Measurements from ENCODE around the gene ZNF526.
A peak's percentile ranks its signal among the peaks of the same experiment; 100 is the strongest.

The ZNF526 gene

GRCh38 chr19:42233678-42234292 is 13.7 kb downstream of the ZNF526 start:
- WGBS, 2 donors (ENCODE audit: extremely low coverage in 2 of 2, insufficient read length in 2 of 2, insufficient replicate concordance in 1 of 2): no CpG with 5 or more reads among the region's 6 CpGs
- no peak overlapping the region for H3K18ac ChIP-seq (ENCODE audit: low read length)
- H3K27ac ChIP-seq (replicated peaks; ENCODE audit: low read length): no peak overlapping the region
- no peak overlapping the region for H2AK5ac ChIP-seq (ENCODE audit: low read depth, low read length)
- peaks cover 3% of the 10 kb centered on the region for H3K79me1 ChIP-seq (ENCODE audit: low read depth, low read length)
- H4K91ac ChIP-seq (ENCODE audit: low read depth, low read length, poor library complexity): no peak overlapping the region
- H3K27me3 ChIP-seq (ENCODE audit: control insufficient read depth in 3 of 3, insufficient read depth in 3 of 3, low read depth in 1 of 3, low read length in 3 of 3): no peaks in the 10 kb centered on the region
- H2BK120ac ChIP-seq (ENCODE audit: low read depth, low read length): no peak overlapping the region
- H3K9ac ChIP-seq (ENCODE audit: low read depth, low read length, poor library complexity): no peak overlapping the region
- peaks cover 57 to 90% of the 10 kb centered on the region in 2 donors for H3K36me3 ChIP-seq (replicated peaks in 1 of 2; ENCODE audit: control insufficient read depth in 2 of 2, insufficient read depth in 2 of 2, low read length in 2 of 2)
- H3K4me1 ChIP-seq (ENCODE audit: control insufficient read depth in 2 of 2, insufficient read depth in 1 of 2, low read depth in 1 of 2, low read length in 2 of 2): peaks cover 0 to 3% of the 10 kb centered on the region in 2 donors
- H4K8ac ChIP-seq (ENCODE audit: low read depth, low read length): no peak overlapping the region
- H3K4me2 ChIP-seq (ENCODE audit: insufficient read depth, low read length, poor library complexity, severe bottlenecking): no peak overlapping the region
- no peak overlapping the region for H2BK12ac ChIP-seq (ENCODE audit: low read length)
- no peak overlapping the region for H3K23ac ChIP-seq (ENCODE audit: low read depth, low read length, poor library complexity)
- no peak overlapping the region for H3K4me3 ChIP-seq (ENCODE audit: low read length in 2 of 2)
- H2AFZ ChIP-seq (ENCODE audit: low read length): no peak overlapping the region
- H3K14ac ChIP-seq (ENCODE audit: low read length): no peak overlapping the region
- no peak overlapping the region for H2BK5ac ChIP-seq (ENCODE audit: low read length)
- DNase-seq (ENCODE audit: low spot score): no peak
- no peaks in the 10 kb centered on the region for H3K9me3 ChIP-seq (replicated peaks in 1 of 2; ENCODE audit: control insufficient read depth in 2 of 2, insufficient read depth in 1 of 2, low read depth in 1 of 2, low read length in 2 of 2)
- no peak overlapping the region for H2BK15ac ChIP-seq (ENCODE audit: low read length)
- no peak overlapping the region for H3K4ac ChIP-seq (ENCODE audit: low read length)

GRCh38 chr19:42234364-42234763 is 14.3 kb downstream of the ZNF526 start:
- no peaks in the 10 kb centered on the region for H3K27me3 ChIP-seq (ENCODE audit: control insufficient read depth in 3 of 3, insufficient read depth in 3 of 3, low read depth in 1 of 3, low read length in 3 of 3)
- no peak for DNase-seq (ENCODE audit: low spot score)
- no CpG with 5 or more reads among the region's 11 CpGs for WGBS, 2 donors (ENCODE audit: extremely low coverage in 2 of 2, insufficient read length in 2 of 2, insufficient replicate concordance in 1 of 2)

GRCh38 chr19:42235181-42235580 is 15.1 kb downstream of the ZNF526 start:
- no peak overlapping the region for H3K23ac ChIP-seq (ENCODE audit: low read depth, low read length, poor library complexity)
- no peak overlapping the region for H3K27ac ChIP-seq (replicated peaks; ENCODE audit: low read length)
- no peak overlapping the region for H3K4me2 ChIP-seq (ENCODE audit: insufficient read depth, low read length, poor library complexity, severe bottlenecking)
- H3K14ac ChIP-seq (ENCODE audit: low read length): no peak overlapping the region
- H3K27me3 ChIP-seq (ENCODE audit: control insufficient read depth in 3 of 3, insufficient read depth in 3 of 3, low read depth in 1 of 3, low read length in 3 of 3): no peaks in the 10 kb centered on the region
- no peak overlapping the region for H2AK5ac ChIP-seq (ENCODE audit: low read depth, low read length)
- peaks cover 58 to 90% of the 10 kb centered on the region in 2 donors for H3K36me3 ChIP-seq (replicated peaks in 1 of 2; ENCODE audit: control insufficient read depth in 2 of 2, insufficient read depth in 2 of 2, low read length in 2 of 2)
- no peak overlapping the region for H2BK5ac ChIP-seq (ENCODE audit: low read length)
- no peak overlapping the region for H3K9ac ChIP-seq (ENCODE audit: low read depth, low read length, poor library complexity)
- H3K9me3 ChIP-seq (replicated peaks in 1 of 2; ENCODE audit: control insufficient read depth in 2 of 2, insufficient read depth in 1 of 2, low read depth in 1 of 2, low read length in 2 of 2): no peaks in the 10 kb centered on the region
- H4K91ac ChIP-seq (ENCODE audit: low read depth, low read length, poor library complexity): no peak overlapping the region
- H2BK120ac ChIP-seq (ENCODE audit: low read depth, low read length): no peak overlapping the region
- WGBS, 2 donors (ENCODE audit: extremely low coverage in 2 of 2, insufficient read length in 2 of 2, insufficient replicate concordance in 1 of 2): no CpG with 5 or more reads among the region's 5 CpGs
- peaks cover 5% of the 10 kb centered on the region for H3K79me1 ChIP-seq (ENCODE audit: low read depth, low read length)
- no peak overlapping the region for H2AFZ ChIP-seq (ENCODE audit: low read length)
- H3K18ac ChIP-seq (ENCODE audit: low read length): no peak overlapping the region
- no peak overlapping the region for H3K4me3 ChIP-seq (ENCODE audit: low read length in 2 of 2)
- no peak overlapping the region for H4K8ac ChIP-seq (ENCODE audit: low read depth, low read length)
- no peaks in the 10 kb centered on the region for H3K4me1 ChIP-seq (ENCODE audit: control insufficient read depth in 2 of 2, insufficient read depth in 1 of 2, low read depth in 1 of 2, low read length in 2 of 2)
- DNase-seq (ENCODE audit: low spot score): no peak
- H2BK15ac ChIP-seq (ENCODE audit: low read length): no peak overlapping the region
- H3K4ac ChIP-seq (ENCODE audit: low read length): no peak overlapping the region
- H2BK12ac ChIP-seq (ENCODE audit: low read length): no peak overlapping the region

More at GRCh38 chr19:42234364-42234763, 14.3 kb downstream of the ZNF526 start:
- no peak overlapping the region for H3K27ac ChIP-seq (replicated peaks; ENCODE audit: low read length)
- H3K9me3 ChIP-seq (replicated peaks in 1 of 2; ENCODE audit: control insufficient read depth in 2 of 2, insufficient read depth in 1 of 2, low read depth in 1 of 2, low read length in 2 of 2): no peaks in the 10 kb centered on the region
- no peak overlapping the region for H2BK5ac ChIP-seq (ENCODE audit: low read length)
- H3K79me1 ChIP-seq (ENCODE audit: low read depth, low read length): peaks cover 5% of the 10 kb centered on the region
- no peak overlapping the region for H4K91ac ChIP-seq (ENCODE audit: low read depth, low read length, poor library complexity)
- peak overlapping the region in 1 of 2 donors; percentile 24 for H3K4me3 ChIP-seq (ENCODE audit: low read length in 2 of 2)
- no peak overlapping the region for H2AK5ac ChIP-seq (ENCODE audit: low read depth, low read length)
- H2BK15ac ChIP-seq (ENCODE audit: low read length): no peak overlapping the region
- no peak overlapping the region for H3K4ac ChIP-seq (ENCODE audit: low read length)
- no peak overlapping the region for H3K4me2 ChIP-seq (ENCODE audit: insufficient read depth, low read length, poor library complexity, severe bottlenecking)
- H4K8ac ChIP-seq (ENCODE audit: low read depth, low read length): no peak overlapping the region
- H3K18ac ChIP-seq (ENCODE audit: low read length): no peak overlapping the region
- H2AFZ ChIP-seq (ENCODE audit: low read length): no peak overlapping the region
- no peak overlapping the region for H3K9ac ChIP-seq (ENCODE audit: low read depth, low read length, poor library complexity)
- no peak overlapping the region for H3K23ac ChIP-seq (ENCODE audit: low read depth, low read length, poor library complexity)
- H3K4me1 ChIP-seq (ENCODE audit: control insufficient read depth in 2 of 2, insufficient read depth in 1 of 2, low read depth in 1 of 2, low read length in 2 of 2): peaks cover 0 to 2% of the 10 kb centered on the region in 2 donors
- H3K14ac ChIP-seq (ENCODE audit: low read length): no peak overlapping the region
- H2BK12ac ChIP-seq (ENCODE audit: low read length): no peak overlapping the region
- H2BK120ac ChIP-seq (ENCODE audit: low read depth, low read length): no peak overlapping the region
- peaks cover 60 to 90% of the 10 kb centered on the region in 2 donors for H3K36me3 ChIP-seq (replicated peaks in 1 of 2; ENCODE audit: control insufficient read depth in 2 of 2, insufficient read depth in 2 of 2, low read length in 2 of 2)

GRCh38 chr19:42239544-42240220 is 19.6 kb downstream of the ZNF526 start:
- H3K79me1 ChIP-seq (ENCODE audit: low read depth, low read length): peaks cover 9% of the 10 kb centered on the region
- no peak overlapping the region for H3K4ac ChIP-seq (ENCODE audit: low read length)
- no peaks in the 10 kb centered on the region for H3K9me3 ChIP-seq (replicated peaks in 1 of 2; ENCODE audit: control insufficient read depth in 2 of 2, insufficient read depth in 1 of 2, low read depth in 1 of 2, low read length in 2 of 2)
- H2BK15ac ChIP-seq (ENCODE audit: low read length): no peak overlapping the region
- H3K4me2 ChIP-seq (ENCODE audit: insufficient read depth, low read length, poor library complexity, severe bottlenecking): no peak overlapping the region
- no peak overlapping the region for H4K8ac ChIP-seq (ENCODE audit: low read depth, low read length)
- H2BK12ac ChIP-seq (ENCODE audit: low read length): no peak overlapping the region
- H3K18ac ChIP-seq (ENCODE audit: low read length): no peak overlapping the region
- no peak overlapping the region for H2BK5ac ChIP-seq (ENCODE audit: low read length)
- no peak for DNase-seq (ENCODE audit: low spot score)
- no peak overlapping the region for H2AK5ac ChIP-seq (ENCODE audit: low read depth, low read length)
- H3K4me3 ChIP-seq (ENCODE audit: low read length in 2 of 2): no peak overlapping the region
- no peak overlapping the region for H2AFZ ChIP-seq (ENCODE audit: low read length)
- H3K23ac ChIP-seq (ENCODE audit: low read depth, low read length, poor library complexity): no peak overlapping the region
- WGBS, 2 donors (ENCODE audit: extremely low coverage in 2 of 2, insufficient read length in 2 of 2, insufficient replicate concordance in 1 of 2): no CpG with 5 or more reads among the region's 10 CpGs
- no peak overlapping the region for H3K14ac ChIP-seq (ENCODE audit: low read length)
- H3K27me3 ChIP-seq (ENCODE audit: control insufficient read depth in 3 of 3, insufficient read depth in 3 of 3, low read depth in 1 of 3, low read length in 3 of 3): no peaks in the 10 kb centered on the region
- no peak overlapping the region for H3K9ac ChIP-seq (ENCODE audit: low read depth, low read length, poor library complexity)
- no peak overlapping the region for H2BK120ac ChIP-seq (ENCODE audit: low read depth, low read length)
- H4K91ac ChIP-seq (ENCODE audit: low read depth, low read length, poor library complexity): no peak overlapping the region
- peaks cover 25 to 54% of the 10 kb centered on the region in 2 donors for H3K36me3 ChIP-seq (replicated peaks in 1 of 2; ENCODE audit: control insufficient read depth in 2 of 2, insufficient read depth in 2 of 2, low read length in 2 of 2)
- peaks cover 0 to 5% of the 10 kb centered on the region in 2 donors for H3K4me1 ChIP-seq (ENCODE audit: control insufficient read depth in 2 of 2, insufficient read depth in 1 of 2, low read depth in 1 of 2, low read length in 2 of 2)
- no peak overlapping the region for H3K27ac ChIP-seq (replicated peaks; ENCODE audit: low read length)
